Occipital lobe (tissue), 3 donors: ENCODE measurements around the gene MAN2A2. TPM values are rescaled to one million over a fixed set of nuclear protein-coding genes. Genes with fewer than 3 reads are reported as not detected.

Source experiments
- DNase-seq: peaks from one replicate; lab custom pipeline; 2025; lab: John Stamatoyannopoulos, UW
- small RNA-seq: library from RNA; depleted of rRNA; stranded (forward); fragments of <200 nt; gene quantifications from one replicate; pipeline ENCODE3, GENCODE V24; 2014
- total RNA-seq: library from RNA; depleted of rRNA; stranded (reverse); fragments of >200 nt; gene quantifications from one replicate; pipeline ENCODE4 v1.2.3, GENCODE V29; 2014

Gene MAN2A2
- total RNA-seq, 1 donor from 2014 or later, result 32.4 TPM

GRCh38 chr15:90960298-90961091 lies 57.4 kb downstream of the MAN2A2 start:
- DNase-seq, result no peak

GRCh38 chr15:90962021-90962420 lies 58.9 kb downstream of the MAN2A2 start:
- no peak for DNase-seq

- no peak for DNase-seq
These were observed 63.2 kb downstream of the MAN2A2 start for GRCh38 chr15:90966262-90966661.

- DNase-seq, result no peak
These were observed 64.1 kb downstream of the MAN2A2 start for GRCh38 chr15:90967206-90967605.

DNA sequence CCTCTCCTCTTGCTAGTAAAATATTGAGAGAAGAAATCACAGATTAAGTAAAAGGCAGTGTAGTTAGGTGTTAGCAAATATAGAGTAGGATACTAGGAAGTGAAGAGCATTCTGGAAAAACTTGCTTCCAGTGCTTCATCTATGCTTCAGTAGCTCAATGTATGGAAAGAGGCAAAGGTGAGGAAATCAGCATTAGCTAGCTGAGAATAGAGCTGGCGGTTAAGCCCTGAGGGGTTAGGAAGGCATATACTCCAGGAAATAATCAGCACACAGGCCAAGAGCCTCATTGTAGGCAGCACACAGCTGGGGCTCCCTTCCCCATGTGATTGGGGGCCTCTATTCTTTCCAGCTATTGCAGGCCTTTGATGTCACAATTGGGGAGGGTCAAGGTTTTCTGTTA lies 65.3 kb downstream of the MAN2A2 start:
- DNase-seq, result no peak

GRCh38 chr15:90970274-90970673 lies 67.2 kb downstream of the MAN2A2 start:
- DNase-seq, result no peak

- DNase-seq, result no peak
These were observed 69.0 kb downstream of the MAN2A2 start for GRCh38 chr15:90972133-90972532.

Small RNAs within 50 kb of the gene (small RNA-seq; reads per million reads assigned to genes)
- not detected for gene RN7SL363P

Other genes with a start within 250 kb of the MAN2A2 start
- 3.6 TPM for gene BLM, start 186.0 kb upstream of the MAN2A2 start, total RNA-seq
- 8.7 TPM for gene FURIN, start 34.7 kb upstream of the MAN2A2 start, total RNA-seq
- gene FES, start 18.8 kb upstream of the MAN2A2 start, total RNA-seq, result 4.8 TPM
- 11.7 TPM for gene HDDC3, start 29.2 kb downstream of the MAN2A2 start, total RNA-seq
- gene UNC45A, start 32.0 kb downstream of the MAN2A2 start, total RNA-seq, result 35.7 TPM
- gene RCCD1, start 51.6 kb downstream of the MAN2A2 start, total RNA-seq, result 17.9 TPM
- gene PRC1, start 91.2 kb downstream of the MAN2A2 start, total RNA-seq, result 15.8 TPM
- 12.5 TPM for gene VPS33B, start 119.3 kb downstream of the MAN2A2 start, total RNA-seq
- gene SV2B, start 197.0 kb downstream of the MAN2A2 start, total RNA-seq, result 33.5 TPM